GM12891 (cell line): ENCODE measurements around the gene NAPEPLD.

ENCODE experiments used
- PAX5 ChIP-seq: IDR thresholded peaks from 2 replicates; pipeline ENCODE4 v1.6.1; 2011; ENCODE audit warnings: low read length, moderate library complexity, mild to moderate bottlenecking; ENCODE audit not compliant: insufficient read depth, severe bottlenecking
- POLR2A ChIP-seq: IDR thresholded peaks from 2 replicates; pipeline ENCODE4 v1.6.1; 2011; ENCODE audit warnings: low read depth, low read length, control low read depth
- POLR2AphosphoS5 ChIP-seq: IDR thresholded peaks from 2 replicates; pipeline ENCODE4 v1.6.1; 2011; ENCODE audit warnings: low read depth, low read length, control low read depth
- POU2F2 ChIP-seq: IDR thresholded peaks from 2 replicates; pipeline ENCODE4 v1.6.1; 2011; ENCODE audit warnings: low read depth, mild to moderate bottlenecking, control low read depth, low read length, moderate library complexity
- TAF1 ChIP-seq: IDR thresholded peaks from 2 replicates; pipeline ENCODE4 v1.6.1; 2011; ENCODE audit warnings: low read depth, low read length, control low read depth

DNA sequence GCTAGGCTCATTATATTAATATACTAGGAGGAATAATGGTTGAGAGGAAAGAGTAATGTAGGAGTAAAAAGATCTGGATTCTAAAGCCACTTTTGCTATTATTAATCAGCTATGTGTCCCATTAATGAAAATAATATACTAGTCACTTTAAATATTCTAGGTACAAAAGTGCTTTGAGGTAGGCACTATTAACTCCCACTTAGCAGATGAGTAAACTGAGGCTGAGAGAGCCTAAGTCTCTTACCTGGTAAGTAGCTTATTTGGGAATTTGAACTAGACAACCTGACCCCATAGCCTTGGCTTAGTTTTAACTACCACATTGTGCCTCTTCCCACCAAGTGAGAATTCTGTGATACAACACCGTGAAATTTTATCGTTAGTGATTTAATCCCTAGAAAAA lies 68.0 kb downstream of the NAPEPLD start:
- TF ChIP-seq POLR2AphosphoS5, result no peak
- TF ChIP-seq POLR2A, result no peak
- TF ChIP-seq POU2F2, result no peak
- TF ChIP-seq PAX5, result no peak
- no peak for TF ChIP-seq TAF1
